IMR-90 (cell line): ENCODE measurements around the gene TSGA10IP.

Experiments
- BHLHE40 ChIP-seq: fragments of 150-350 bp; IDR thresholded peaks from 2 replicates; pipeline ENCODE4 v1.6.1; 2016; ENCODE audit warnings: mild to moderate bottlenecking, low read depth, low read length
- CEBPB ChIP-seq: IDR thresholded peaks from 2 replicates; pipeline ENCODE4 v1.6.1; 2012; ENCODE audit warnings: low read depth, low read length, improper control_type of control experiment
- MAFK ChIP-seq: IDR thresholded peaks from 2 replicates; pipeline ENCODE4 v1.6.1; 2012; ENCODE audit warnings: low read depth, low read length, improper control_type of control experiment
- POLR2A ChIP-seq: IDR thresholded peaks from 2 replicates; pipeline ENCODE4 v1.6.1; 2012; ENCODE audit warnings: mild to moderate bottlenecking, low read depth, low read length
- SMC3 ChIP-seq: fragments of 150-350 bp; IDR thresholded peaks from 2 replicates; pipeline ENCODE4 v1.6.1; 2016; ENCODE audit warnings: low read depth, mild to moderate bottlenecking, antibody characterized with exemption, low read length, moderate library complexity
- TF ChIP-seq, protein P1 (sequence below): conservative IDR thresholded peaks from 2 replicates; pipeline ENCODE4 v1.5.1; 2012; ENCODE audit warnings: mild to moderate bottlenecking, low read depth, low read length, improper control_type of control experiment
- TF ChIP-seq, protein P2 (sequence below): fragments of 150-350 bp; IDR thresholded peaks from 2 replicates; pipeline ENCODE4 v1.6.1; 2017; ENCODE audit warnings: mild to moderate bottlenecking, antibody characterized with exemption, low read length, low read depth

DNA sequence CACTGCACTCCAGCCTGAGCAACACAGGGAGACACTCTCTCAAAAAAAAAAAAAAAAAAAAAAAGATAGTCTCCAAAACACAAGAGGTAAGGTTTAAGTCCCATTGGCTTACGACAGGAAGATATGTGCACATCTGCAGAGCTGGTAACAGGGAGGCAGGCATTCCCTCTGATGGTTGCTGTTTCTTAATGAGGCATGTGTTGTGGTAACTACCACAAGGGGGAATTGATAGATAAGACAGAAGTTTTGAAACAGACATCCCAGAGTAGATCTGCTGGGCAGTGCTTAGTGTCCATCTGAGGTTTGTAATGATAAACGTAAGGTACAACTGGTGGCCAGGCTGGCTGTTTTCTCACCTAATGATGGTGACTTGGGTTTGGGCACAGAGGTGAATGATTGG is 52.0 kb downstream of the TSGA10IP start:
- TF ChIP-seq, protein P1, sequence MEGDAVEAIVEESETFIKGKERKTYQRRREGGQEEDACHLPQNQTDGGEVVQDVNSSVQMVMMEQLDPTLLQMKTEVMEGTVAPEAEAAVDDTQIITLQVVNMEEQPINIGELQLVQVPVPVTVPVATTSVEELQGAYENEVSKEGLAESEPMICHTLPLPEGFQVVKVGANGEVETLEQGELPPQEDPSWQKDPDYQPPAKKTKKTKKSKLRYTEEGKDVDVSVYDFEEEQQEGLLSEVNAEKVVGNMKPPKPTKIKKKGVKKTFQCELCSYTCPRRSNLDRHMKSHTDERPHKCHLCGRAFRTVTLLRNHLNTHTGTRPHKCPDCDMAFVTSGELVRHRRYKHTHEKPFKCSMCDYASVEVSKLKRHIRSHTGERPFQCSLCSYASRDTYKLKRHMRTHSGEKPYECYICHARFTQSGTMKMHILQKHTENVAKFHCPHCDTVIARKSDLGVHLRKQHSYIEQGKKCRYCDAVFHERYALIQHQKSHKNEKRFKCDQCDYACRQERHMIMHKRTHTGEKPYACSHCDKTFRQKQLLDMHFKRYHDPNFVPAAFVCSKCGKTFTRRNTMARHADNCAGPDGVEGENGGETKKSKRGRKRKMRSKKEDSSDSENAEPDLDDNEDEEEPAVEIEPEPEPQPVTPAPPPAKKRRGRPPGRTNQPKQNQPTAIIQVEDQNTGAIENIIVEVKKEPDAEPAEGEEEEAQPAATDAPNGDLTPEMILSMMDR: no peak
- TF ChIP-seq SMC3 (no peak), POLR2A (no peak), BHLHE40 (no peak), MAFK (no peak), CEBPB (no peak)
- TF ChIP-seq, protein P2, sequence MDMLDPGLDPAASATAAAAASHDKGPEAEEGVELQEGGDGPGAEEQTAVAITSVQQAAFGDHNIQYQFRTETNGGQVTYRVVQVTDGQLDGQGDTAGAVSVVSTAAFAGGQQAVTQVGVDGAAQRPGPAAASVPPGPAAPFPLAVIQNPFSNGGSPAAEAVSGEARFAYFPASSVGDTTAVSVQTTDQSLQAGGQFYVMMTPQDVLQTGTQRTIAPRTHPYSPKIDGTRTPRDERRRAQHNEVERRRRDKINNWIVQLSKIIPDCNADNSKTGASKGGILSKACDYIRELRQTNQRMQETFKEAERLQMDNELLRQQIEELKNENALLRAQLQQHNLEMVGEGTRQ: no peak
